ENCODE measurements around the gene ZNF69. TPM values are rescaled to one million over a fixed set of nuclear protein-coding genes. Genes with fewer than 3 reads are reported as not detected.

ZNF69 gene
- total RNA-seq, 1 donor from 2014 or later = 17.9 TPM

Other genes starting within 250 kb of the ZNF69 start
- 21.5 TPM for gene ZNF823, start 148.8 kb upstream of the ZNF69 start, total RNA-seq
- gene ZNF441, start 120.8 kb upstream of the ZNF69 start, total RNA-seq = 17.9 TPM
- 2.3 TPM for gene ZNF491, start 89.3 kb upstream of the ZNF69 start, total RNA-seq
- gene ZNF440, start 73.5 kb upstream of the ZNF69 start, total RNA-seq = 74.7 TPM
- 25.3 TPM for gene ZNF439, start 39.1 kb upstream of the ZNF69 start, total RNA-seq
- 27.0 TPM for gene ZNF700, start 37.3 kb downstream of the ZNF69 start, total RNA-seq
- gene ZNF763, start 77.3 kb downstream of the ZNF69 start, total RNA-seq = 8.7 TPM
- gene ZNF433, start 147.9 kb downstream of the ZNF69 start, total RNA-seq = 20.0 TPM
- 1.1 TPM for gene ZNF878, start 165.2 kb downstream of the ZNF69 start, total RNA-seq
- gene ZNF844, start 176.9 kb downstream of the ZNF69 start, total RNA-seq = 20.1 TPM